ENCODE measurements around the gene FRS2. TPM values are rescaled to one million over a fixed set of nuclear protein-coding genes. Genes with fewer than 3 reads are reported as not detected.

FRS2 gene
- polyA plus RNA-seq, 1 experiment, result 16.6 TPM

DNA sequence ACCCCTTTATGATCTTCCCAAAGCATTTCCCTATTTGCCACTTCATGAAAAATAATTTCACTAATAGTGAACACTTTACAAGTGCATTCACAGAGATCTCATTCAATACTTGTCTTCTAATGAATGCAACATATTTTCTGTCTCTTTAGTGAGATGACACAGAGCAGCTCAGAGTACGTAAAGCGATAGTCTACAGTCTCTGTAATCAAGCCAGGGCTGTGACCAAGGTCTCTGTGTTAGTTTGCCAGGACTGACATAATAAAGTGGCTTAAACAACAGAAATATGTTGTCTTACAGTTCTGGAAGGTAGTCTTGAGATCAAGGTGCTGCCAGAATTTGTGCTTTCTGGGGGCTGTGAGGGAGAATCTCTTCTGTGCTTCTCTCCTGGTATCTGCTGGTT lies 33.1 kb upstream of the FRS2 start:
- Histone ChIP-seq H3K36me3 (ENCODE audit: control insufficient read depth, insufficient read depth, low read length) (no peaks in the 10 kb centered on the region), H3K4me3 (ENCODE audit: low read depth, low read length) (no peak overlapping the region), H3K27me3 (ENCODE audit: control insufficient read depth, insufficient read depth, low read length) (peaks cover 2% of the 10 kb centered on the region; the same call in 1 of the 2 replicates)
- DNase-seq (ENCODE audit: low read depth), result no peak
- TF ChIP-seq, protein P1, sequence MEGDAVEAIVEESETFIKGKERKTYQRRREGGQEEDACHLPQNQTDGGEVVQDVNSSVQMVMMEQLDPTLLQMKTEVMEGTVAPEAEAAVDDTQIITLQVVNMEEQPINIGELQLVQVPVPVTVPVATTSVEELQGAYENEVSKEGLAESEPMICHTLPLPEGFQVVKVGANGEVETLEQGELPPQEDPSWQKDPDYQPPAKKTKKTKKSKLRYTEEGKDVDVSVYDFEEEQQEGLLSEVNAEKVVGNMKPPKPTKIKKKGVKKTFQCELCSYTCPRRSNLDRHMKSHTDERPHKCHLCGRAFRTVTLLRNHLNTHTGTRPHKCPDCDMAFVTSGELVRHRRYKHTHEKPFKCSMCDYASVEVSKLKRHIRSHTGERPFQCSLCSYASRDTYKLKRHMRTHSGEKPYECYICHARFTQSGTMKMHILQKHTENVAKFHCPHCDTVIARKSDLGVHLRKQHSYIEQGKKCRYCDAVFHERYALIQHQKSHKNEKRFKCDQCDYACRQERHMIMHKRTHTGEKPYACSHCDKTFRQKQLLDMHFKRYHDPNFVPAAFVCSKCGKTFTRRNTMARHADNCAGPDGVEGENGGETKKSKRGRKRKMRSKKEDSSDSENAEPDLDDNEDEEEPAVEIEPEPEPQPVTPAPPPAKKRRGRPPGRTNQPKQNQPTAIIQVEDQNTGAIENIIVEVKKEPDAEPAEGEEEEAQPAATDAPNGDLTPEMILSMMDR (IDR thresholded peaks at IDR 0.05; ENCODE audit: insufficient read depth, low read depth, low read length), result no peak
- POLR2A ChIA-PET, result no interaction called here
- CTCF ChIA-PET, result no interaction called here

DNA sequence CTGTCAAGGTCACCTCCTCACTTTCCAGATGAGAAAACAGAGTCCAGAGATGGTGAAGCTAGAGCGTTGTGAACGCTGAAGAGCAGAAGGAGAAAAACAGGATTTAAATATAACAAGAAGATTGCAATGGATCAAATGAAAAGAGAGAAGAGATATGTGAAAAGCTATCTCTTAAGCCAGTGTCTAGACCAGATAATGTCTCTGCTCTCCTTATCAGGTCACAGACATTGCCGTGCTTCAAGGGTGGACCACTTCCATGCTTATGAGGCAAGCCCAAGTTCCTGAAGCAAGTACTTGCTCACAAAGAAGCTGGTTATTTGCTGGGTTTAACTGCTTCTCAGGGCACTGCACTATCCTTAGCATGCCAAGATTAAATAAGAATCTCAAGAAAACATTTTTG lies 31.6 kb upstream of the FRS2 start:
- CTCF ChIA-PET, result no interaction called here
- H3K4me3 ChIP-seq (ENCODE audit: low read depth, low read length), result no peak overlapping the region
- DNase-seq (ENCODE audit: low read depth), result no peak
- H3K36me3 ChIP-seq (ENCODE audit: control insufficient read depth, insufficient read depth, low read length), result no peaks in the 10 kb centered on the region
- POLR2A ChIA-PET, result no interaction called here
- H3K27me3 ChIP-seq (ENCODE audit: control insufficient read depth, insufficient read depth, low read length), result peaks cover 2% of the 10 kb centered on the region; the same call in 1 of the 2 replicates
- TF ChIP-seq, protein P1 (IDR thresholded peaks at IDR 0.05; ENCODE audit: insufficient read depth, low read depth, low read length), result no peak

DNA sequence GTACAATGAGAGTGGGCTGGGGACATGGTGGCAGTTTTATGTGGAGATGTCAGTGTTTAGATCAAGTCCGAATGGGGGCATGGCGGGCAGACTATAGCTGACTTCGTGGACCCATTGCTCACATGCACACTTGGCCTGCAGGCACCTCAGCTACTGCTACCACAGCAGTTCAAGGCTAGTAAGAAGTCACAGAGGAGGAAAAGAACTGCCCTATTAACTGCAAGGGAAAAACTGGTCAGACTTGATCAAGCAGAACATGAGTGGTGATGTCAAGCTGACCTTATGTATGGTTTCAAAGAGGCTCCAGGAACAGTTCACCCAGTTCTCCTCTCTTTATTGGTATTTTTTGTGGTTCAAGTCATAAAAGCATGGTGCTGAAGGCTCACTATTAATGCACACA lies 30.2 kb upstream of the FRS2 start:
- TF ChIP-seq, protein P1 (IDR thresholded peaks at IDR 0.05; ENCODE audit: insufficient read depth, low read depth, low read length), result no peak
- Histone ChIP-seq H3K4me3 (ENCODE audit: low read depth, low read length) (no peak overlapping the region), H3K36me3 (ENCODE audit: control insufficient read depth, insufficient read depth, low read length) (no peaks in the 10 kb centered on the region), H3K27me3 (ENCODE audit: control insufficient read depth, insufficient read depth, low read length) (no peaks in the 10 kb centered on the region)
- POLR2A ChIA-PET, result no interaction called here
- CTCF ChIA-PET, result no interaction called here
- DNase-seq (ENCODE audit: low read depth), result no peak

DNA sequence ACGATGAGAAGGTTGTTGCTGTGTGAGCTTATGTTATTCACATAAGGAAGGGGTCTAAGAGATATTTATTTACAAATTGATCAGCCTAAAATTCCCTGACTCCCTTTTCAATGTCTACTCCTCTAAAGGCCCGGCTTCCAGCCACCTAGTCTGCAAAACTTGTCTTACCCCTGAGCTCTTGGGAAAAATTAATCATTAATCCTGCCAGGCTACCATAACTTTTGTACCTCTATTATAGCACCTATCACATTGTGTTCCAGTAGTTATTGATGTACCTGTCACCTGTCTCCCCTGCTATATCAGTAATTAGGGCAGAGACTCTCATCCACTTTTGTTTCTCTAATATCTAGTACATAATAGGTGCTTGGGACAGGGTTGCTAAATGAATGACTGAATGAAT lies 29.3 kb upstream of the FRS2 start:
- POLR2A ChIA-PET, result no interaction called here
- DNase-seq (ENCODE audit: low read depth), result no peak
- H3K27me3 ChIP-seq (ENCODE audit: control insufficient read depth, insufficient read depth, low read length), result no peaks in the 10 kb centered on the region
- no peak overlapping the region for H3K4me3 ChIP-seq (ENCODE audit: low read depth, low read length)
- TF ChIP-seq, protein P1 (IDR thresholded peaks at IDR 0.05; ENCODE audit: insufficient read depth, low read depth, low read length), result no peak
- H3K36me3 ChIP-seq (ENCODE audit: control insufficient read depth, insufficient read depth, low read length), result no peaks in the 10 kb centered on the region
- CTCF ChIA-PET, result no interaction called here

DNA sequence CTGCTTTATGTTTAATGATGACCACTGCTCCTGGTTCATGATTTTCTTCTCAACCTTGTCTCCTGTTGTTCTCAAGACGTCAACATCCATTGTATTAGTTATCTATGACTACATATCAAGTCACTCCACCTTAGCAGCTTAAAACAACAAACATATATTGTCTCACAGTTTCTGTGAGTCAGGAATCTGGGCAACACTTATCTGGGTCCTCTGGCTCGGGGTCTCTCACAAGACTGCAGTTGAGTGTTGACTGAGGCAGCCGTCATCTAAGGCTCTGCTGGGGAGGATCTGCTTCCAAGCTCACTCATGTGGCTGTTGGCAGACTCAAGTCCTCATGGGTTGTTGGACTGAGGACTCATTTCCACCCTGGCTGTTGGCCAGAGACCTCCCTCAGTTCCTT lies 27.3 kb upstream of the FRS2 start:
- H3K36me3 ChIP-seq (ENCODE audit: control insufficient read depth, insufficient read depth, low read length), result no peaks in the 10 kb centered on the region
- POLR2A ChIA-PET, result no interaction called here
- H3K27me3 ChIP-seq (ENCODE audit: control insufficient read depth, insufficient read depth, low read length), result no peaks in the 10 kb centered on the region
- H3K4me3 ChIP-seq (ENCODE audit: low read depth, low read length), result no peak overlapping the region
- TF ChIP-seq, protein P1 (IDR thresholded peaks at IDR 0.05; ENCODE audit: insufficient read depth, low read depth, low read length), result no peak
- CTCF ChIA-PET, result no interaction called here
- no peak for DNase-seq (ENCODE audit: low read depth)
